ENCODE data around the gene WWOX. TPM values are rescaled to one million over a fixed set of nuclear protein-coding genes. Genes with fewer than 3 reads are reported as not detected.

The WWOX gene
- total RNA-seq, 3 donors from 2014 or later (not counting 1 experiment from before 2014, with no cell fraction given): 21.0 to 29.8 (median 27.0) TPM

GRCh38 chr16:79061181-79061580, 961.7 kb downstream of the WWOX start:
- H3K27ac Mint-ChIP-seq: no peak overlapping the region
- no peak for TF ChIP-seq CTCF (IDR thresholded peaks at IDR 0.05)
- H3K27me3 Mint-ChIP-seq (ENCODE audit: low read depth in 2 of 2): peaks cover 8 to 15% of the 10 kb centered on the region in 2 donors
- no peak overlapping the region for H3K4me3 Mint-ChIP-seq
- Histone ChIP-seq H3K4me1 (ENCODE audit: control insufficient read depth, insufficient read depth, low read length) (no peaks in the 10 kb centered on the region), H3K27ac (ENCODE audit: low read length) (no peak overlapping the region), H3K4me3 (ENCODE audit: low read length) (no peak overlapping the region), H3K27me3 (ENCODE audit: control insufficient read depth, insufficient read depth, low read length) (no peaks in the 10 kb centered on the region), H3K9me3 (ENCODE audit: control insufficient read depth, insufficient read depth, low read length) (no peaks in the 10 kb centered on the region), H3K36me3 (ENCODE audit: control insufficient read depth, insufficient read depth, low read length) (no peaks in the 10 kb centered on the region)
- H3K36me3 Mint-ChIP-seq: no peaks in the 10 kb centered on the region
- H3K4me1 Mint-ChIP-seq: peaks cover 0 to under 1% of the 10 kb centered on the region in 2 donors
- no peaks in the 10 kb centered on the region for H3K9me3 Mint-ChIP-seq
- intact Hi-C loops (cut with micrococcal nuclease): no loop called here
- WGBS (ENCODE audit: insufficient coverage): 93% methylated on average over 6 of the region's 6 CpGs
- ATAC-seq (no peak), DNase-seq (no peak)

- Histone ChIP-seq H3K9me3 (ENCODE audit: control insufficient read depth, insufficient read depth, low read length) (no peaks in the 10 kb centered on the region), H3K4me1 (ENCODE audit: control insufficient read depth, insufficient read depth, low read length) (no peaks in the 10 kb centered on the region), H3K4me3 (ENCODE audit: low read length) (no peak overlapping the region), H3K36me3 (ENCODE audit: control insufficient read depth, insufficient read depth, low read length) (no peaks in the 10 kb centered on the region), H3K27ac (ENCODE audit: low read length) (no peak overlapping the region), H3K27me3 (ENCODE audit: control insufficient read depth, insufficient read depth, low read length) (no peaks in the 10 kb centered on the region)
- H3K27ac Mint-ChIP-seq: no peak overlapping the region
- ATAC-seq: no peak
- TF ChIP-seq CTCF (IDR thresholded peaks at IDR 0.05): no peak
- peaks cover 10 to 15% of the 10 kb centered on the region in 2 donors for H3K27me3 Mint-ChIP-seq (ENCODE audit: low read depth in 2 of 2)
- no peaks in the 10 kb centered on the region for H3K4me1 Mint-ChIP-seq
- intact Hi-C loops (cut with micrococcal nuclease): no loop called here
- no peaks in the 10 kb centered on the region for H3K36me3 Mint-ChIP-seq
- 84% methylated on average over 6 of the region's 6 CpGs for WGBS (ENCODE audit: insufficient coverage)
- DNase-seq: no peak
- H3K4me3 Mint-ChIP-seq: no peak overlapping the region
- no peaks in the 10 kb centered on the region for H3K9me3 Mint-ChIP-seq
Measured at GRCh38 chr16:79062336-79062735, 962.9 kb downstream of the WWOX start.

DNA sequence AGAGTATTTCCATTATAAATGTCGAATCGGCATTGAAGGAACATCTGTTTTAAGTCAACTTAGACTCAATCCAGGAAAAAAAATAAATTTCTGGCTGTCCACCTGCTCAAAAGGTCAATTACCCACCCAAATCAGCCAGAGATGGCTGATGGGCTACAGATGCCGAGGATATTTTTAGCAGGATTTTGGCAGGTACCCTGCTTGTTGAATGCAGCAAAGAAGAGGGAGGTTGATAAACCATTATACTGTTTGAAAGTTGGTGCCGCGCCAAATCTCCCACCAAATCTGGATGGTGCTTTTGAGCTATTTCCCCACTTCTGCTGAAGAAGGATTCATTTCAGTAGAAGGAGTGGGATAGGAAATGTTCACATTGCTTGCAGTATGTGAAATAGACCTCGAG, 963.4 kb downstream of the WWOX start:
- intact Hi-C loops (cut with micrococcal nuclease): no loop called here
- no peak for TF ChIP-seq CTCF (IDR thresholded peaks at IDR 0.05)

DNA sequence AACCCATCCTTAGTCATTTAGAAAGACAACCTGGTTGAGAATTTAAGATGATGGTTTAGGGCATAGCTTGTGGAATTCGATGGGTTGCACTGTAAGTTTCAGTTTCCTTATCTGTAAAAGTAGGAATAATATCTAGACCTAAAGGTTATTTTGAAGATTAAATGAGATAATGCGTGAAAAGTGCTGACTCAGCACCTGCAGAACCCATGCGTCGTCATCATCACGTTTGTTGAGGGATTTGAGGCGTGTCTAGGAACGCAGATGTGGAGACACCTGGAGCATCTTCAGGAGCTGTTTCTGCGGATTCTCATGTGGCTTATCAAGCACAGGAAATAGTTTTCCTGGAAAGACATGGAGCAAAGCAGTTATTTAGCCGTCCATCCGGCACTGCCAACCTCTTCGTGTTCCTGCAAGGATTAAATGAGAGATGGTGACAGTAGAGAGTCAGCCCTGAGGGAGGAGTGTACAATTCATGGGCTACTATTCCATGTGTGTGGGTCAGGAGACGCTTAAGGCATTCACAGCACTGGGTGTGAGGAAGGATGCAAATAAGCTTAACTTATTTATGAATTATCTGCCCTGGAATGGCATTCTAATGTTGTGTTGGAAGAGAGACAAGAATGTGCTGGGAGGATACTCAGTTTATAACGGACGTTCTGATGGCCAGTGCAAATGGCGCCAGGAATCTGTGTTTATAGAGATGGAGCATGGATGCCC, 965.0 kb downstream of the WWOX start:
- H3K4me1 ChIP-seq (ENCODE audit: control insufficient read depth, insufficient read depth, low read length): no peaks in the 10 kb centered on the region
- Mint-ChIP-seq H3K27ac (no peak overlapping the region), H3K4me1 (no peaks in the 10 kb centered on the region), H3K27me3 (ENCODE audit: low read depth in 2 of 2) (peaks cover 10 to 15% of the 10 kb centered on the region in 2 donors), H3K36me3 (no peaks in the 10 kb centered on the region), H3K4me3 (no peak overlapping the region), H3K9me3 (no peaks in the 10 kb centered on the region)
- ATAC-seq: no peak
- H3K27me3 ChIP-seq (ENCODE audit: control insufficient read depth, insufficient read depth, low read length): no peaks in the 10 kb centered on the region
- no peak overlapping the region for H3K27ac ChIP-seq (ENCODE audit: low read length)
- 91% methylated on average over 15 of the region's 15 CpGs for WGBS (ENCODE audit: insufficient coverage)
- TF ChIP-seq CTCF (IDR thresholded peaks at IDR 0.05): no peak
- H3K36me3 ChIP-seq (ENCODE audit: control insufficient read depth, insufficient read depth, low read length): no peaks in the 10 kb centered on the region
- intact Hi-C loops (cut with micrococcal nuclease): no loop called here
- no peaks in the 10 kb centered on the region for H3K9me3 ChIP-seq (ENCODE audit: control insufficient read depth, insufficient read depth, low read length)
- no peak for DNase-seq
- H3K4me3 ChIP-seq (ENCODE audit: low read length): no peak overlapping the region

More for the DNA sequence above, 963.4 kb downstream of the WWOX start:
- Mint-ChIP-seq H3K36me3 (no peaks in the 10 kb centered on the region), H3K4me1 (no peaks in the 10 kb centered on the region), H3K27me3 (ENCODE audit: low read depth in 2 of 2) (peaks cover 10 to 15% of the 10 kb centered on the region in 2 donors), H3K27ac (no peak overlapping the region), H3K9me3 (no peaks in the 10 kb centered on the region), H3K4me3 (no peak overlapping the region)
- no peak for DNase-seq
- Histone ChIP-seq H3K4me1 (ENCODE audit: control insufficient read depth, insufficient read depth, low read length) (no peaks in the 10 kb centered on the region), H3K27ac (ENCODE audit: low read length) (no peak overlapping the region), H3K36me3 (ENCODE audit: control insufficient read depth, insufficient read depth, low read length) (no peaks in the 10 kb centered on the region), H3K4me3 (ENCODE audit: low read length) (no peak overlapping the region), H3K27me3 (ENCODE audit: control insufficient read depth, insufficient read depth, low read length) (no peaks in the 10 kb centered on the region), H3K9me3 (ENCODE audit: control insufficient read depth, insufficient read depth, low read length) (no peaks in the 10 kb centered on the region)
- no peak for ATAC-seq
- WGBS (ENCODE audit: insufficient coverage): 93% methylated on average over 6 of the region's 6 CpGs

All from natural killer cell (primary cell).